Measurements from ENCODE around the gene PODXL.

Gene PODXL

DNA sequence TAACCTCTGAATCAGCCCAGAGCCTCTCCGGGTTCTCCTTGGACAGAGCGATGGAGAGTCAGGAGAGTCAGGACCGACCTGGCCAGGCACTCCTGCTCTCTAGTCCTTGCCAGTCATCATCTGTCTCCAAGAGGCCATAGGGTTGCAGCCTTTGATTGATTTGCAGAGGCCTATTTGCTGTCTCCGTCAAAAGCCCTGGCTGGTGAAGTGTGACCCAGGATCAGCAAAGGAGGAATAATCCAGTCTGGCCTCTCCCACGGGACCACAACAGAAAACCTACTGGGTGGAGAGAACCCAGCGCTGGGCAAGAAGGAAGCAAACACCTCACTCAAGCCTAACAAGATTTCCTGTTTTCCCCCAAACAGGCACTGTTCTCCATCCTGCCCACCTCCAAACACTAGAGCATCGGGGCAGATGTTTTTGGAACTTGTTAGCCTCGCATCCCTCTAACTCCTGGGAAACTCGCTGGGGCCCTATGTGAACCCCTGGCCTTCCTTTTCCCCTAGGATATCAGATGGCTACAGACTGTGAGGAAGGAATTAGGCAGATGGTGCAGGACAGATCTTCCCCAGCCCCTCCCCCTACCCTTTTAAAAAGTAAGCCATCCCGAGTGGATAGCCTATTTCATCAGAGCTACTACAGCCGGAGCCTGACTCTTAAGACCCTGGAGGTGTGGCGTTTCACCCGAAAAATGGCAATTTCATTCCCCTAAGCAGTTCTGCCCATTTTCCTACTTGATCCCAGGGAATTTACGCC lies 54.3 kb downstream of the PODXL start:
- in situ Hi-C loops (cut with HindIII; ENCODE audit: low pct_unique_long_range_greater_than_20kb, low sequenced_read_pairs), result no loop called here
- TF ChIP-seq JUND (IDR thresholded peaks at IDR 0.05; ENCODE audit: low read depth), result no peak
- no peak for DNase-seq (ENCODE audit: low read depth in 1 of 2, low spot score in 1 of 2)

DNA sequence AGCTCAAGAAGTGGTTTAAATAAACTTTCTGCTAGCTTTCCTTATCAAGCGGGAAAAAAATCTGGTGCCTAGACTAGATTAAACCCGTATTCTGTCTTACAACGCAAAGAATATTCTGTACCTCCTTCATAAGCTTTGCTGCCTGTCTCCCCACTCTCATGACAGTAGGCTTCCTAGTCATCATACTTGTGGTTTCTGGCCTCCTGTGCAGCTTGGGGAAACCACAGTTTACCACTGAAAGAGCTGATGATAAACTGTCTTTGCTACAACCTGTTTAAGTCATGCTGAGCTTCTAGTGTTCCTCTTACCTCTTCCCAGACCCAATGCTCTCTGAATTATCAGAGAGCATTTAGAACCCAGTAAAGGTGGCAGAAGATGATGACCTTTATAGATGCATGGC lies 55.0 kb downstream of the PODXL start:
- DNase-seq (ENCODE audit: low read depth in 1 of 2, low spot score in 1 of 2), result no peak

DNA sequence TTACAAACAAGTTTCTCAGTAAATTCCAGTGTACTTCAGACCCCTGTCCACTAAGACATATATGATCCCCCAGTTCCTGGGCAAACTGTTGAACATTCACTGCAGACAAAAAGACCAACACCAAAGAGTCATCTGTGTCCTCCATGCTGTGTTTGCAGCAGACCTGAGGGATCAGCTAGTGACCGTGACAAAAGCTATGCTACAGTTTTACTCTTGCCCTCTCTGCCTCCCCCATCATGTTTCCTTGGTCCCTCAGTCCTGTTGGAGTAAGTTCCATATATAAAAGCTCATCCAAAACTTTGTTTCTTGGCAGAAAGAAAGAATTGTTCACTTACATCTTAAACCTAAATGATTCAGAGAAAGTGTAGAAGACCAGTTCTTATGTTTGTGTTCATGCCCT lies 56.1 kb downstream of the PODXL start:
- no peak for TF ChIP-seq JUND (IDR thresholded peaks at IDR 0.05; ENCODE audit: low read depth)
- in situ Hi-C loops (cut with HindIII; ENCODE audit: low pct_unique_long_range_greater_than_20kb, low sequenced_read_pairs), result no loop called here
- DNase-seq (ENCODE audit: low read depth in 1 of 2, low spot score in 1 of 2), result no peak

More for the DNA sequence above, 55.0 kb downstream of the PODXL start:
- TF ChIP-seq JUND (IDR thresholded peaks at IDR 0.05; ENCODE audit: low read depth), result no peak
- in situ Hi-C loops (cut with HindIII; ENCODE audit: low pct_unique_long_range_greater_than_20kb, low sequenced_read_pairs), result no loop called here

GRCh38 chr7:131499801-131500200 lies 56.6 kb downstream of the PODXL start:
- DNase-seq (ENCODE audit: low read depth in 1 of 2, low spot score in 1 of 2), result no peak
- no peak for TF ChIP-seq JUND (IDR thresholded peaks at IDR 0.05; ENCODE audit: low read depth)
- in situ Hi-C loops (cut with HindIII; ENCODE audit: low pct_unique_long_range_greater_than_20kb, low sequenced_read_pairs), result no loop called here

GRCh38 chr7:131498237-131498885 lies 58.1 kb downstream of the PODXL start:
- DNase-seq (ENCODE audit: low read depth in 1 of 2, low spot score in 1 of 2), result no peak
- TF ChIP-seq JUND (IDR thresholded peaks at IDR 0.05; ENCODE audit: low read depth), result no peak
- in situ Hi-C loops (cut with HindIII; ENCODE audit: low pct_unique_long_range_greater_than_20kb, low sequenced_read_pairs), result no loop called here

DNA sequence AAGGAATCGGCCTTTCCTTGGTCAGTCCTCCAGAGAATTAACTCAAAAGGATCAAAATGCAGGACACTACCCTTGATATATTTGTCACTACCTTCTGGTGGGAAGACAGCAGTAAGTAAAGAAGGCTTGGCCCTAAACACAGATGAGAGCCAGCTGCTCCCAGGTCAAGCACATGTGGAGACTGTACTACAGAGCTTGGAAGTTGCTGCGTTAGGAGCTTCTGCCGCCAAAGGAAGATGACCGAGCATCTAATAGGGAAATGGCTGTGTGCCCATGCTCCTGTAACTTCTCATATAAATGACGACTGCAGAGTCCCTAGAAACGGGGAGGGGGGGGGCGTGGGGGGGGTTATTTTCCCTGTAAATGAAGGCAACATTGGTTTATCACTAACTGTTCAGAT lies 59.0 kb downstream of the PODXL start:
- DNase-seq (ENCODE audit: low read depth in 1 of 2, low spot score in 1 of 2), result no peak
- TF ChIP-seq JUND (IDR thresholded peaks at IDR 0.05; ENCODE audit: low read depth), result no peak
- in situ Hi-C loops (cut with HindIII; ENCODE audit: low pct_unique_long_range_greater_than_20kb, low sequenced_read_pairs), result no loop called here

GRCh38 chr7:131495669-131496498 lies 60.5 kb downstream of the PODXL start:
- no peak for DNase-seq (ENCODE audit: low read depth in 1 of 2, low spot score in 1 of 2)
- no peak for TF ChIP-seq JUND (IDR thresholded peaks at IDR 0.05; ENCODE audit: low read depth)
- in situ Hi-C loops (cut with HindIII; ENCODE audit: low pct_unique_long_range_greater_than_20kb, low sequenced_read_pairs), result no loop called here

- no peak for TF ChIP-seq JUND (IDR thresholded peaks at IDR 0.05; ENCODE audit: low read depth)
- no peak for DNase-seq (ENCODE audit: low read depth in 1 of 2, low spot score in 1 of 2)
- in situ Hi-C loops (cut with HindIII; ENCODE audit: low pct_unique_long_range_greater_than_20kb, low sequenced_read_pairs), result no loop called here
Measured at GRCh38 chr7:131494182-131494581, 62.2 kb downstream of the PODXL start.

DNA sequence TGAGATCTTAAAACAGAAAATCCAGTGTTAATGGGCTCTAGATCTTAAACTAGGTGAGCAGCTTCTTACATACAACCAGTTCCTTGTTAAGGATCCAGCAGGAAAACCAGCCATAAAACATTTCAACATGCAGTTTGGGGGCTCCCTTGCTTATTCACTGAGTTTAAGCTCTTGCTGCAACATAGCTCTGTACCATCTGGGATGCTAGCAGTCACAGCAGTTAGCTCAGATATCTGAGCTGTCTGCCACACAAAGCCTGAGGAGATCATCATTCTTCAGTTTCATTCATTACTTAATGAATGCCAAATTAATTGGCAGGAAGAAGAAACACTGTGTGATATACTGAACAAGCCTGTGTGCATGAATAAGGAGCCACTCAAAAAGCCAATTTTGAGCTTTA lies 62.8 kb downstream of the PODXL start:
- DNase-seq (ENCODE audit: low read depth in 1 of 2, low spot score in 1 of 2), result no peak
- TF ChIP-seq JUND (IDR thresholded peaks at IDR 0.05; ENCODE audit: low read depth), result no peak
- in situ Hi-C loops (cut with HindIII; ENCODE audit: low pct_unique_long_range_greater_than_20kb, low sequenced_read_pairs), result no loop called here

DNA sequence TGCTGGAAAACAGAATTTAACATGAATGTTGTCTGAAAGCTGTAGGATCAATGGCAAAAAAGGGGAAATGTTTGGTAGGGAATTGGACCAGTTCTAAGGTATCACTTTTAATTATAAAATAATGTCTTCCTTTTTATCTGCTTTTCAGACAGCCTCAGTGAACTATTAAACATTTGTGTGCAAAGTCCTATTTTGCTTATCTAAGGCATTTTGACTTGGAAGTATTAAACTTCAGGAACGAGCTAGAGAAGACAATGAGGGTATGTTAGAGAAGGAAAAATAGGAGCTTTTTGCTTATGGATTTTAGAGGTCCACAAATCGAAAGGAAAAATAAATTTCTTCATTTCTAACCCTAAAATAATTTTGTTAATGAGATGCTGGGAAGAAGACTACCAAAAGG lies 63.3 kb downstream of the PODXL start:
- DNase-seq (ENCODE audit: low read depth in 1 of 2, low spot score in 1 of 2), result no peak
- in situ Hi-C loops (cut with HindIII; ENCODE audit: low pct_unique_long_range_greater_than_20kb, low sequenced_read_pairs), result no loop called here
- TF ChIP-seq JUND (IDR thresholded peaks at IDR 0.05; ENCODE audit: low read depth), result no peak

DNA sequence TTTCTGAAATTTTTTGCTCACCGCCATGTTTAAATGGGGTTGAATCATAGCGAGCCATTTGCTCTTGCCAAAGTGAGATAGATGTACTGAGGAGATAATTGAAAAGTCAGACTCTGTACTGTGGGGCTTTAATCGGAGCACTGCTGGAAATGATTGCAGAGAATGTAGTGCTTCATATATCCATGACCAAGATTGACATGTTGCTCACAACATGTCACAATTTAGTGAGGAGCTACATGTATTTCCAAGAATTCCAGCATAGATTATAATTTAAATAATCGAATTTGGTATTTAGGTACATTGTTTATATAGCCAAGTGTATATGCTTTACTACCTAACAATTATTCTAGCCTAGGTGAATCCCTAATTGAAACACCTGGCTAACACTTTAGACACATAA lies 66.5 kb downstream of the PODXL start:
- no peak for TF ChIP-seq JUND (IDR thresholded peaks at IDR 0.05; ENCODE audit: low read depth)
- DNase-seq (ENCODE audit: low read depth in 1 of 2, low spot score in 1 of 2), result no peak
- in situ Hi-C loops (cut with HindIII; ENCODE audit: low pct_unique_long_range_greater_than_20kb, low sequenced_read_pairs), result no loop called here

GRCh38 chr7:131489196-131489595 lies 67.2 kb downstream of the PODXL start:
- in situ Hi-C loops (cut with HindIII; ENCODE audit: low pct_unique_long_range_greater_than_20kb, low sequenced_read_pairs), result no loop called here
- DNase-seq (ENCODE audit: low read depth in 1 of 2, low spot score in 1 of 2), result no peak
- no peak for TF ChIP-seq JUND (IDR thresholded peaks at IDR 0.05; ENCODE audit: low read depth)

DNA sequence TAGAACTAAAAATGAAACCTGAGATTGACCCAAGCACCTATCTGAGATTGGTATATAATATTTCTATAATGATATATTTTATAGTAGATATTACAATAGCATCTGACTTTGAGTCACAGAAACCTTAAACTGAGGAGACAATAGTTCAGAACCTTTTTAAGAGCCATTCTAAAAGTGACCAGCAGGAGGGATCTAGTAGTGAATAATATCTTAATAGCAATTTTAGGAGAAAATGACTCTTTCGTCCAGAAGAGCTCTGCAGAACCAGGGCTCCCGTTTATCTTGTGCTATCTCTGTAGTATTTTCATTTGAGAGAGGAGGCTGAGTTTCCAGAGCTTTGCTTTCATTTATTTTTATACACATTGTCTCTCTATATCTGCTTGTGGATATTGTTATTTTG lies 68.1 kb downstream of the PODXL start:
- DNase-seq (ENCODE audit: low read depth in 1 of 2, low spot score in 1 of 2), result no peak
- in situ Hi-C loops (cut with HindIII; ENCODE audit: low pct_unique_long_range_greater_than_20kb, low sequenced_read_pairs), result no loop called here
- TF ChIP-seq JUND (IDR thresholded peaks at IDR 0.05; ENCODE audit: low read depth), result no peak
